Activated CD8-positive, alpha-beta T cell treated with anti-CD3 and anti-CD28 coated beads for 36 hours (primary cell): ENCODE data around the gene CDHR3. TPM values are rescaled to one million over a fixed set of nuclear protein-coding genes. Genes with fewer than 3 reads are reported as not detected.

ENCODE experiments used
- ATAC-seq: fragments of 200-7000 bp; cut with Tn5 transposase; one replicate; pipeline ENCODE4 v1.10.0; 2021; ENCODE audit warnings: mild to moderate bottlenecking, moderate library complexity
- CTCF ChIA-PET: fragments of 350-600 bp; sonication (Branson Sonifier 250); formaldehyde crosslinking; loops from one replicate; lab custom pipeline; 2021; ENCODE audit warnings: antibody characterized with exemption; lab: Charles Lee
- POLR2A ChIA-PET: fragments of 350-600 bp; sonication (Branson Sonifier 250); formaldehyde crosslinking; loops from one replicate; lab custom pipeline; 2021; ENCODE audit warnings: antibody characterized with exemption; lab: Charles Lee
- DNase-seq: peaks from one replicate; pipeline ENCODE4 v3.0.0-alpha.2; 2020
- H3K27ac Mint-ChIP-seq: one replicate; pipeline ENCODE4 v1.8.0; 2021; ENCODE audit warnings: mild to moderate bottlenecking, mixed read lengths
- H3K27me3 Mint-ChIP-seq: one replicate; pipeline ENCODE4 v1.8.0; 2021; ENCODE audit warnings: mixed read lengths
- H3K36me3 Mint-ChIP-seq: one replicate; pipeline ENCODE4 v1.8.0; 2021; ENCODE audit warnings: low read depth, mixed read lengths
- H3K4me1 Mint-ChIP-seq: one replicate; pipeline ENCODE4 v1.8.0; 2021; ENCODE audit warnings: low read depth, mixed read lengths
- H3K4me3 Mint-ChIP-seq: one replicate; pipeline ENCODE4 v1.8.0; 2021; ENCODE audit warnings: mild to moderate bottlenecking, moderate library complexity, mixed read lengths
- H3K9me3 Mint-ChIP-seq: one replicate; pipeline ENCODE4 v1.8.0; 2021; ENCODE audit warnings: mixed read lengths
- CTCF ChIP-seq: fragments of 200-600 bp; IDR thresholded peaks from one replicate; pipeline ENCODE4 v1.8.0; 2022; ENCODE audit warnings: antibody characterized with exemption, mild to moderate bottlenecking
- intact Hi-C: fragments of 100-400 bp; cut with micrococcal nuclease; formaldehyde crosslinking; loops from one replicate; pipeline ENCODE4 v1.10.0; 2022
- total RNA-seq, 2 experiments: library from RNA; stranded (reverse); gene quantifications; one replicate each; pipeline ENCODE4 v1.2.3, GENCODE V29; 2021

CDHR3 gene
- total RNA-seq, 2 experiments from 2014 or later: 0.58 to 0.74 TPM

DNA sequence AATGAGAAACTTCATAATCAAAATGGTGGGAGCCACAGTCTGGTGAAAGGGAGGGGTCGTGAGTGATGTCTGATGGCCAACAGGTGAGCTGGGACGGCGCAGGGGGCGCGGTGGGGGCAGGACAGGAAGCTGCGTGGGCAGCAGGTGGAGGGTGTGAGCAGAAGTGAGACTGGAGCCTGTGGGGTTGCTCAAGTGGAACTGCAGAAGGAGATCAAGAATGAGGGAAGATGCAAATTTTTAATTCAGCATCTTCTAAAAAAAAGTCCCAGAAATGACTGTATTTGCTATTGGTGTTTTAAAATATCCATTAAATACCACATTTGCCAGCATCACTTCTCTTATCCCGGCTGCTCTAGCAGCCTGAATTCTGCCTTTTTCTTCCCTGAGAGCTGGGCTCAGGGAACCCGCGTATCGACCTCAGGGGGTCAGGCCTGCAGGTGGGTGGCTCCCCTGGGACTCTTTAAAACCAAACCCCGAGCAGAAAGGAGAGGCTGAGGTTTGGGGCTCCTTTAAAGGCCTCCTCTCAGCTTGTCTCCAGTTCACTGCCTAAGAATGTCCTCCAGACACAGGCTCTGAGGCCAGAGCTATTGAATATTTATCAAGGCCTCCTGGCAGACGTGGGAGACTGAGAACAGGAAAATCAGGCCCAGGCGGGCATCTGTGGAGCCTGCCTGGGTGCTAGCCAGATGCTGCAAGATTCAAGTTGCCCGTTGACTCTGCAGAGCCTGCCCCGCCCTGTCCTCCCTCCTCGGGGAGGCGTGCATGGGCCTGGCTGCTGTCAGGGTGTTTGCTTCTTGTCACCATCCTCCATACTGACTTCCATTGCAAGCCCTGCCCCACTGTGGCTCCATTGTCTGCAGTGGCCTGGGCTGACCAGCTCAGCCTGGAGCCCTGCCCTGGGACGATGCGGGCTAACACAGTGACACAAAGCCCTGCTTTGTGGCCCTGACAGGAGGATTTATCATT, 95.2 kb downstream of the CDHR3 start:
- H3K27me3 Mint-ChIP-seq: no peaks in the 10 kb centered on the region
- peak; percentile 65 for DNase-seq
- CTCF ChIA-PET: interaction anchor here (0.7 to 6.1 kb wide), 22 partner anchors 9 to 321 kb away, joined by 3 to 195 read pairs (median 5); no protein-coding TSS in a partner anchor

GRCh38 chr7:106058928-106059324, 95.9 kb downstream of the CDHR3 start:
- intact Hi-C loops: loop anchor here (5.0 kb wide), 1 partner anchor 53 kb away; the partner anchor contains the start of gene SYPL1
- Mint-ChIP-seq H3K4me3 (no peak overlapping the region), H3K36me3 (no peaks in the 10 kb centered on the region), H3K27me3 (no peaks in the 10 kb centered on the region), H3K4me1 (peaks cover 46% of the 10 kb centered on the region), H3K27ac (no peak overlapping the region), H3K9me3 (no peaks in the 10 kb centered on the region)
- CTCF ChIA-PET: interaction anchor here (0.9 to 6.1 kb wide), 9 partner anchors 13 to 322 kb away, joined by 3 to 195 read pairs (median 11); no protein-coding TSS in a partner anchor
- no peak for ATAC-seq
- TF ChIP-seq CTCF: no peak
- no peak for DNase-seq
- POLR2A ChIA-PET: interaction anchor here (1.1 to 2.3 kb wide), 2 partner anchors 44 to 52 kb away, joined by 3 to 9 read pairs; partner anchors contain the start of gene SYPL1

More for the DNA sequence above, 95.2 kb downstream of the CDHR3 start:
- POLR2A ChIA-PET: interaction anchor here (0.7 to 2.3 kb wide), 5 partner anchors 13 to 97 kb away, joined by 3 to 17 read pairs (median 7); partner anchors contain the start of gene SYPL1
- no peaks in the 10 kb centered on the region for H3K9me3 Mint-ChIP-seq
- TF ChIP-seq CTCF: no peak
- intact Hi-C loops: loop anchor here (1.0 to 5.0 kb wide), 2 partner anchors 54 to 95 kb away; partner anchors contain the start of gene SYPL1
- no peak overlapping the region for H3K27ac Mint-ChIP-seq
- ATAC-seq: peak; percentile 31
- H3K36me3 Mint-ChIP-seq: no peaks in the 10 kb centered on the region
- peaks cover 39% of the 10 kb centered on the region for H3K4me1 Mint-ChIP-seq
- H3K4me3 Mint-ChIP-seq: no peak overlapping the region

- ATAC-seq (no peak), DNase-seq (no peak)
- Mint-ChIP-seq H3K4me1 (peaks cover 48% of the 10 kb centered on the region), H3K4me3 (no peak overlapping the region), H3K27ac (peak overlapping the region; percentile 22), H3K36me3 (no peaks in the 10 kb centered on the region), H3K9me3 (no peaks in the 10 kb centered on the region), H3K27me3 (no peaks in the 10 kb centered on the region)
- CTCF ChIA-PET: interaction anchor here (0.9 to 6.1 kb wide), 6 partner anchors 12 to 182 kb away, joined by 3 to 195 read pairs (median 11); no protein-coding TSS in a partner anchor
- POLR2A ChIA-PET: no interaction called here
- intact Hi-C loops: loop anchor here (5.0 kb wide), 1 partner anchor 53 kb away; the partner anchor contains the start of gene SYPL1
- no peak for TF ChIP-seq CTCF
Observed at GRCh38 chr7:106059556-106059955, 96.5 kb downstream of the CDHR3 start.

- no peak for TF ChIP-seq CTCF
- ATAC-seq (no peak), DNase-seq (no peak)
- Mint-ChIP-seq H3K36me3 (no peaks in the 10 kb centered on the region), H3K27me3 (no peaks in the 10 kb centered on the region), H3K27ac (no peak overlapping the region), H3K4me3 (no peak overlapping the region), H3K4me1 (peaks cover 48% of the 10 kb centered on the region), H3K9me3 (no peaks in the 10 kb centered on the region)
- intact Hi-C loops: no loop called here
- CTCF ChIA-PET: interaction anchor here (0.5 to 5.6 kb wide), 5 partner anchors 11 to 105 kb away, joined by 3 to 50 read pairs (median 4); no protein-coding TSS in a partner anchor
- POLR2A ChIA-PET: no interaction called here
Observed at GRCh38 chr7:106060394-106060920, 97.4 kb downstream of the CDHR3 start.
